NT2/D1 (cell line): ENCODE results near the gene KRT82.

ENCODE experiments used
- SUZ12 ChIP-seq: IDR thresholded peaks from 2 replicates; pipeline ENCODE4 v1.6.1; 2011; ENCODE audit not compliant: insufficient read length, insufficient read depth; ENCODE audit errors: extremely low read depth
- ZNF274 ChIP-seq: IDR thresholded peaks from 2 replicates; pipeline ENCODE4 v1.6.1; 2011; ENCODE audit warnings: mild to moderate bottlenecking, low read depth, low read length

DNA sequence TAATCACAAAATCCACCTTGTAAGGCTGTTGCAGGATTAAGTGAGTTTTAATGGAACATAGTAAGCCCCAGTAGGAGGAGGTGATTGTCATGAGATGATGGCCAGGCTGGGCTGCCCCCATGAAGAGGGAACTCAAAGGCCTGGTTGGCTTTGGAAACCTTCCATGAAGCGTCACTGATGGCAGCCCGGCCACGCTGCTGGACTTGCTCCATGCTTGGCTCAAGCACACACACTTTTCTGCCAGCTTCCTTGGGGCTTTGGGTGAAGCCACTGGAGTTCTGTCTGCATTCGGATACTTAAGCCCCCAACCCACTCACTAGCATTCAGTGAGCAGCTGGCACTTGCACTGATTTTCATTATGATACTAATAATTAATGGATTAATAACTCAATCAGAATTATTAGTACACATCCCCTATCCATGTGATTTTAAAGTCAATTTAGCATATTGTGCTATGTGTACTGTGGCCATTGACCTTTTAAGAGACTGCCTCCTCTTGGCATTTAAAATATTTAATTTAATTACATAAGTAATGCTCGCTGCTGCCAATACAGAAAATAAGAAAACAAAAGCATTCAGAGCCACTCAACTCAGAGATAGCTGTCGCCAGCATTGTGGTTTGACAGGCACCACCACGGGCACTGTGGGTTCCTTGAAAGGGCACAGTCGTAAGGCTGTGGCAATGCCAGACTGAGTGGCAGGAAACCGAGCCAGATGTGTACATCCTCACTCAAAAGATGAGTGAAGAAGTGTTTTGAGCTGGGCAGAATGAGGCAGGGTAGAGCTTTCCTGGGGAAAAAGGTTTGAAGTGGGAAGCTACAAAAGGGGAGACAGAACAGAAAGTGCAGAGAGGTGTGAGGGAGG, 54.7 kb downstream of the KRT82 start:
- TF ChIP-seq SUZ12 (no peak), ZNF274 (no peak)
